CD8-positive, alpha-beta memory T cell (primary cell): Measurements from ENCODE around the gene RNU7-1. TPM values are rescaled to one million over a fixed set of nuclear protein-coding genes. Genes with fewer than 3 reads are reported as not detected.

Experiments used
- CTCF ChIA-PET: fragments of 350-600 bp; sonication (Branson Sonifier 250); formaldehyde crosslinking; loops from one replicate; lab custom pipeline; 2021; ENCODE audit warnings: antibody characterized with exemption; lab: Charles Lee
- POLR2A ChIA-PET: fragments of 350-600 bp; sonication (Branson Sonifier 250); formaldehyde crosslinking; loops from one replicate; lab custom pipeline; 2021; ENCODE audit warnings: antibody characterized with exemption; lab: Charles Lee
- DNase-seq, 5 donors: peaks; one replicate each; pipeline versions ENCODE4 v3.0.0 to v3.0.0-alpha.2; 2020 to 2022; ENCODE audit warnings: mixed read lengths in 1 of 5
- H3K27ac ChIP-seq: one replicate; pipeline ENCODE4 v1.7.0; 2013; ENCODE audit warnings: low read depth, mild to moderate bottlenecking, low read length, moderate library complexity
- H3K27me3 ChIP-seq: 2 replicates; pipeline ENCODE4 v1.7.0; 2013; ENCODE audit warnings: low read length, mild to moderate bottlenecking; ENCODE audit not compliant: insufficient read depth, poor library complexity, severe bottlenecking
- H3K36me3 ChIP-seq: 2 replicates; pipeline ENCODE4 v1.7.0; 2013; ENCODE audit warnings: mild to moderate bottlenecking, low read length, moderate library complexity; ENCODE audit not compliant: insufficient read depth
- H3K4me1 ChIP-seq: 2 replicates; pipeline ENCODE4 v1.7.0; 2013; ENCODE audit warnings: mild to moderate bottlenecking, low read length, moderate library complexity; ENCODE audit not compliant: insufficient read depth
- H3K4me3 ChIP-seq: 2 replicates; pipeline ENCODE4 v1.7.0; 2013; ENCODE audit warnings: mild to moderate bottlenecking, low read length
- H3K9me3 ChIP-seq: 2 replicates; pipeline ENCODE4 v1.7.0; 2013; ENCODE audit warnings: mild to moderate bottlenecking, low read length
- H3K27ac Mint-ChIP-seq, 8 donors: one replicate each; pipeline ENCODE4 v1.8.0; 2020 to 2021; ENCODE audit warnings: mixed read lengths in 8 of 8, mild to moderate bottlenecking in 6 of 8, inconsistent platforms in 3 of 8, moderate library complexity in 3 of 8
- H3K27me3 Mint-ChIP-seq, 2 donors: one replicate each; pipeline ENCODE4 v1.8.0; 2020 to 2021; ENCODE audit warnings: mixed read lengths in 2 of 2, mild to moderate bottlenecking in 1 of 2, moderate library complexity in 1 of 2
- H3K36me3 Mint-ChIP-seq, 3 donors: one replicate each; pipeline ENCODE4 v1.8.0; 2020 to 2021; ENCODE audit warnings: mixed read lengths in 3 of 3, inconsistent platforms in 1 of 3, mild to moderate bottlenecking in 1 of 3
- H3K4me1 Mint-ChIP-seq, 3 donors: one replicate each; pipeline ENCODE4 v1.8.0; 2020 to 2021; ENCODE audit warnings: mixed read lengths in 3 of 3, inconsistent platforms in 1 of 3, mild to moderate bottlenecking in 1 of 3
- H3K4me3 Mint-ChIP-seq, 7 donors: one replicate each; pipeline ENCODE4 v1.8.0; 2020 to 2021; ENCODE audit warnings: mixed read lengths in 7 of 7, mild to moderate bottlenecking in 6 of 7, moderate library complexity in 4 of 7, inconsistent platforms in 2 of 7
- H3K9me3 Mint-ChIP-seq, 5 donors: one replicate each; pipeline ENCODE4 v1.8.0; 2020 to 2022; ENCODE audit warnings: mixed read lengths in 5 of 5, mild to moderate bottlenecking in 3 of 5, moderate library complexity in 2 of 5, inconsistent platforms in 1 of 5
- polyA plus RNA-seq: library from polyadenylated mRNA; unstranded; fragments of 300-500 nt; fragmentation: Illumina TruSeq; gene quantifications from one replicate; pipeline ENCODE4 v1.2.3, GENCODE V29; 2021
- total RNA-seq, 2 experiments: library from RNA; stranded (reverse); gene quantifications; one replicate each; pipeline ENCODE4 v1.2.3, GENCODE V29; 2021

The RNU7-1 gene
- total and polyA plus RNA-seq, 3 experiments from 2014 or later: not detected

DNA sequence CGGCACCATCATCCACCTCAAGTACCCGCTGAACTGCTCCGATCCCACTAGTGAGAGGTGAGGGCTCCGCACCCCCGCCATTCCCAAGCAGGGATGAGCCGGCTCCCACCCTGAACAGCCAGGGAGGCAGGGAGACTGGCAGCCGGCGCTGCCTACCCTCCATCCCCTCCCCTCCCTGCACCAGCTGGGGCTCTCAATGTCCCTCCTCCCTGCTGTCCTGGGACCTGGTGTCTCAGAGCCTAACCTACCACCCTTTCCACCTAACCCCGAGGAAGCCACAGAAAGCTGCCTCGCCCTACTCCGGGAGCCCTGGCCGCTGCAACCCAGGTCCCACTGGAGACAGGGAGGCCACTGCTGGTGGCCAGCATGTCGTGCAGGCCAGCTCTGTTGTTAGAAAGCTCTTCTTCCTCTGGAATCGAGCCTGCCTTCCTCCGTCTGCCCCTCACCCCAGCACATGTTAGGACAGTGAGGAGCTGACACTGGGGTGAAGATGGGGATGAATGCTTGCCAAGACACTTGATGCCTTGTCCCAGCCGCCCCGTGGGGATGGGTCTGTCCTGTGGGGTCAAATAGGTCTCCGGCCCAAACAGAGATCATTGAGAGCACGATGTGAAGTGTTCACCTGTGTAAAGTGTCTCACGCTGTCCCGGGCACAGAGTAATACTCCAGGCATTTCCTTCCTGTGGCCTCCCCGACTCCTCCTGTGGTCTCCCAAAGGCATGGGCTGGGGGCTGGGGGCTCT, 8.7 kb downstream of the RNU7-1 start:
- Histone ChIP-seq H3K4me3 (peak overlapping the region; percentile 88), H3K36me3 (peaks cover 18% of the 10 kb centered on the region), H3K9me3 (no peaks in the 10 kb centered on the region), H3K27ac (peak overlapping the region; percentile 71), H3K27me3 (no peaks in the 10 kb centered on the region), H3K4me1 (peaks cover 76% of the 10 kb centered on the region)
- H3K27ac Mint-ChIP-seq: peak overlapping the region; percentile 94 to 99 (median 97)
- no peaks in the 10 kb centered on the region for H3K27me3 Mint-ChIP-seq
- H3K4me1 Mint-ChIP-seq: peaks cover 75 to 89% (median 81%) of the 10 kb centered on the region in 3 donors
- H3K9me3 Mint-ChIP-seq: peaks cover 0 to 3% (median 0%) of the 10 kb centered on the region in 5 donors
- H3K4me3 Mint-ChIP-seq: peak overlapping the region; percentile 95 to 99 (median 99)
- H3K36me3 Mint-ChIP-seq: peaks cover 0 to 55% (median 10%) of the 10 kb centered on the region in 3 donors
- DNase-seq: peak in 1 of 5 donors; percentile 53
- POLR2A ChIA-PET: interaction anchor here (0.9 to 10.6 kb wide), 7 partner anchors 8 to 101 kb away, joined by 3 to 481 read pairs (median 4); partner anchors contain the start of genes C12orf57, CDCA3, RNU7-1 and USP5
- CTCF ChIA-PET: interaction anchor here (0.9 to 22.6 kb wide), 9 partner anchors 8 to 61 kb away, joined by 3 to 815 read pairs (median 5); partner anchors contain the start of genes C12orf57 and RNU7-1

- H3K36me3 Mint-ChIP-seq: peaks cover 0 to 61% (median 10%) of the 10 kb centered on the region in 3 donors
- no peaks in the 10 kb centered on the region for H3K9me3 ChIP-seq
- H3K27me3 ChIP-seq: no peaks in the 10 kb centered on the region
- H3K27ac Mint-ChIP-seq: peak overlapping the region; percentile 94 to 99 (median 97)
- no peaks in the 10 kb centered on the region for H3K27me3 Mint-ChIP-seq
- peak overlapping the region; percentile 71 for H3K27ac ChIP-seq
- H3K4me3 ChIP-seq: peak overlapping the region; percentile 88
- peaks cover 0 to 3% (median 0%) of the 10 kb centered on the region in 5 donors for H3K9me3 Mint-ChIP-seq
- peak overlapping the region; percentile 95 to 99 (median 99) for H3K4me3 Mint-ChIP-seq
- H3K4me1 Mint-ChIP-seq: peaks cover 75 to 89% (median 81%) of the 10 kb centered on the region in 3 donors
- peak in 1 of 5 donors; percentile 45 for DNase-seq
- peaks cover 24% of the 10 kb centered on the region for H3K36me3 ChIP-seq
- ChIA-PET CTCF (interaction anchor here (0.7 to 22.6 kb wide), 7 partner anchors 7 to 80 kb away, joined by 3 to 815 read pairs (median 8); partner anchors contain the start of genes C12orf57, RNU7-1 and SPSB2), POLR2A (interaction anchor here (0.6 to 10.6 kb wide), 6 partner anchors 7 to 125 kb away, joined by 3 to 481 read pairs (median 4); partner anchors contain the start of genes C12orf57, CDCA3, RNU7-1 and USP5)
- H3K4me1 ChIP-seq: peaks cover 76% of the 10 kb centered on the region
These were observed 9.3 kb downstream of the RNU7-1 start for GRCh38 chr12:6952863-6953441.

- CTCF ChIA-PET: interaction anchor here (0.7 to 22.6 kb wide), 6 partner anchors 7 to 81 kb away, joined by 3 to 815 read pairs (median 15); partner anchors contain the start of genes C12orf57, PTPN6, RNU7-1 and SPSB2
- Histone ChIP-seq H3K4me3 (peak overlapping the region; percentile 88), H3K4me1 (peaks cover 76% of the 10 kb centered on the region), H3K27me3 (no peaks in the 10 kb centered on the region), H3K9me3 (no peaks in the 10 kb centered on the region), H3K36me3 (peaks cover 32% of the 10 kb centered on the region), H3K27ac (peak overlapping the region; percentile 68)
- peak overlapping the region; percentile 94 to 99 (median 97) for H3K27ac Mint-ChIP-seq
- H3K9me3 Mint-ChIP-seq: peaks cover 0 to 3% (median 0%) of the 10 kb centered on the region in 5 donors
- peak overlapping the region; percentile 95 to 99 (median 99) for H3K4me3 Mint-ChIP-seq
- peak; percentile 79 to 92 (median 80) for DNase-seq
- peaks cover 6 to 68% (median 10%) of the 10 kb centered on the region in 3 donors for H3K36me3 Mint-ChIP-seq
- H3K27me3 Mint-ChIP-seq: no peaks in the 10 kb centered on the region
- POLR2A ChIA-PET: interaction anchor here (0.6 to 13.3 kb wide), 4 partner anchors 6 to 126 kb away, joined by 3 to 481 read pairs (median 8); partner anchors contain the start of genes C12orf57, CDCA3, PTPN6 and RNU7-1
- H3K4me1 Mint-ChIP-seq: peaks cover 79 to 89% (median 81%) of the 10 kb centered on the region in 3 donors
These were observed 10.1 kb downstream of the RNU7-1 start for GRCh38 chr12:6953442-6954315.

DNA sequence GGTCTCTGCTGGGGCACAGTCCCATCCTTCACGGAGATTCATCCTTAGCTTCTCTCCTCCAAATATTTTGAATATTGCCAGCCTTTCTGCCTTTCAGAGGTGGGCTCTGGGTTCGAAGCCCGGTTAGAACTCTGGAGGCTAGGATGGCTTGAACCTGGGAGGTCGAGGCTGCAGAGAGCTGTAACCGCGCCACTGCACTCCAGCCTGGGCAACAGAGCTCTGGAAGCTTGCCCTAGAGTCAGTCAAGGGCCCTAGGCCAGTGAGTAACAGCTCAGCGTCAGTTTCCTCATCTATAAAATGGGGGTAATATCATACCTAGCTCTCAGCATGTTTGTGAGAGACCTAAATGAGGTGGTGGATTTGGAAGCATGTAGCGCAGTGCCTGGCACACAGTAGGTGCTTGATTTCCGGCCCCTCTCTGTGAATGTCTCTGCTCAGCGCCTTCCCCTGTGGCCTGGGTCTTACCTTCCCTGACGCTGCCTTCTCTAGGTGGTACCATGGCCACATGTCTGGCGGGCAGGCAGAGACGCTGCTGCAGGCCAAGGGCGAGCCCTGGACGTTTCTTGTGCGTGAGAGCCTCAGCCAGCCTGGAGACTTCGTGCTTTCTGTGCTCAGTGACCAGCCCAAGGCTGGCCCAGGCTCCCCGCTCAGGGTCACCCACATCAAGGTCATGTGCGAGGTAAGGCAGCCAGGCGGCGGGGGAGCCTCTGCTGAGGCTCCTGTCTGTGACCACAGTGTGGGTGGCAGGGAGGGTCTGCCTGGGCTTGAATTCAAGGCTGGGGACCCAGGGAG, 10.9 kb downstream of the RNU7-1 start:
- peaks cover 37% of the 10 kb centered on the region for H3K36me3 ChIP-seq
- H3K27ac ChIP-seq: peak overlapping the region; percentile 68
- peak in 1 of 5 donors; percentile 57 for DNase-seq
- Mint-ChIP-seq H3K27me3 (no peaks in the 10 kb centered on the region), H3K4me3 (peak overlapping the region; percentile 95 to 99 (median 99)), H3K27ac (peak overlapping the region; percentile 94 to 99 (median 97)), H3K9me3 (peaks cover 0 to 3% (median 0%) of the 10 kb centered on the region in 5 donors), H3K4me1 (peaks cover 80 to 89% (median 81%) of the 10 kb centered on the region in 3 donors), H3K36me3 (peaks cover 9 to 76% (median 16%) of the 10 kb centered on the region in 3 donors)
- no peaks in the 10 kb centered on the region for H3K27me3 ChIP-seq
- H3K4me1 ChIP-seq: peaks cover 76% of the 10 kb centered on the region
- ChIA-PET CTCF (interaction anchor here (0.9 to 13.3 kb wide), 3 partner anchors 10 to 14 kb away, joined by 5 to 815 read pairs (median 19); partner anchors contain the start of genes C12orf57, PTPN6 and RNU7-1), POLR2A (interaction anchor here (0.8 to 13.3 kb wide), 2 partner anchors 7 to 10 kb away, joined by 4 to 481 read pairs; partner anchors contain the start of genes C12orf57, PTPN6 and RNU7-1)
- no peaks in the 10 kb centered on the region for H3K9me3 ChIP-seq
- peak overlapping the region; percentile 88 for H3K4me3 ChIP-seq

- peak overlapping the region; percentile 68 for H3K27ac ChIP-seq
- Mint-ChIP-seq H3K4me3 (peak overlapping the region; percentile 95 to 99 (median 99)), H3K27me3 (no peaks in the 10 kb centered on the region), H3K36me3 (peaks cover 9 to 79% (median 16%) of the 10 kb centered on the region in 3 donors), H3K9me3 (peaks cover 0 to 3% (median 0%) of the 10 kb centered on the region in 5 donors), H3K27ac (peak overlapping the region; percentile 94 to 100 (median 98)), H3K4me1 (peaks cover 77 to 89% (median 77%) of the 10 kb centered on the region in 3 donors)
- DNase-seq: peak in 1 of 5 donors; percentile 45
- no peaks in the 10 kb centered on the region for H3K9me3 ChIP-seq
- peaks cover 42% of the 10 kb centered on the region for H3K36me3 ChIP-seq
- ChIA-PET CTCF (interaction anchor here (1.6 to 13.3 kb wide), 4 partner anchors 9 to 32 kb away, joined by 5 to 815 read pairs (median 12); partner anchors contain the start of genes C12orf57, PTPN6 and RNU7-1), POLR2A (interaction anchor here (0.6 to 13.3 kb wide), 4 partner anchors 8 to 75 kb away, joined by 3 to 481 read pairs (median 4); partner anchors contain the start of genes C12orf57, PTPN6 and RNU7-1)
- peak overlapping the region; percentile 88 for H3K4me3 ChIP-seq
- no peaks in the 10 kb centered on the region for H3K27me3 ChIP-seq
- H3K4me1 ChIP-seq: peaks cover 76% of the 10 kb centered on the region
These were observed 11.7 kb downstream of the RNU7-1 start for GRCh38 chr12:6955108-6956020.
